Left renal cortex interstitium (tissue), 4 donors: ENCODE results near the gene TBC1D16. TPM values are rescaled to one million over a fixed set of nuclear protein-coding genes. Genes with fewer than 3 reads are reported as not detected.

Experiments used
- DNase-seq, 4 donors: peaks; one replicate each; pipeline ENCODE4 v3.0.0-alpha.2; 2013; ENCODE audit warnings: low read depth in 4 of 4, low spot score in 2 of 4, missing footprints in 1 of 4
- polyA plus RNA-seq, 4 donors: library from polyadenylated mRNA; unstranded; fragments of 120-200 nt; gene quantifications; one replicate each; pipeline ENCODE4 v1.2.1, GENCODE V29; 2013; ENCODE audit not compliant: insufficient read length in 4 of 4

TBC1D16 gene
- polyA plus RNA-seq, 4 donors = 28.0 to 37.1 (median 33.9) TPM

DNA sequence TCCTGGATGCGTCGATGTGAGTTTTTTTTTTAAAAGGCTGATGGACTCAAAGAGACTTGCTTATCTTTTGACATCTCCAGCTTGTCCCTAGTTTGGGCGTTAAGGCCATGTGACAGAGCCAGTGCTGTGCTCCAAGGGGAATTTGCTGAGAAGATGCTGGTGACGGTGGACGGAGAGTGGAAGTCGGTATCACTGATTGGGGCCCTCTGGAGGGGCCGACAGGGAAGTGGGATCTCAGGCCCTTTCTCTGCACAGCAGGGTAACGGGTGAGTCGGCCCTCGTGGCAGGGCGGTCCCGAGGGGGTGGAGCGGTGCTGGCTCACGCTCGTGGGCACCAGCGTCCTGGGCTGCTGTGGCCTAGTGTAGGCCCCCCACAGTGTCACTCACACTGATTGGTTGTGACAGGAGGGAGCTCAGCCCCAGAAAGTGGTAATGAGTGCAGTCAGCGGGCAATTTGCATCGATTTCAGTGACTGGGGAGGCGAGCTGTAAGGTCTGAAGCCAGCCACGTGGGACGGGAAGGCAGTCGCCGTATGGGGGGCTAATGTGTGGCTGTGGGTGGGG is 91.3 kb downstream of the TBC1D16 start:
- no peak for DNase-seq

DNA sequence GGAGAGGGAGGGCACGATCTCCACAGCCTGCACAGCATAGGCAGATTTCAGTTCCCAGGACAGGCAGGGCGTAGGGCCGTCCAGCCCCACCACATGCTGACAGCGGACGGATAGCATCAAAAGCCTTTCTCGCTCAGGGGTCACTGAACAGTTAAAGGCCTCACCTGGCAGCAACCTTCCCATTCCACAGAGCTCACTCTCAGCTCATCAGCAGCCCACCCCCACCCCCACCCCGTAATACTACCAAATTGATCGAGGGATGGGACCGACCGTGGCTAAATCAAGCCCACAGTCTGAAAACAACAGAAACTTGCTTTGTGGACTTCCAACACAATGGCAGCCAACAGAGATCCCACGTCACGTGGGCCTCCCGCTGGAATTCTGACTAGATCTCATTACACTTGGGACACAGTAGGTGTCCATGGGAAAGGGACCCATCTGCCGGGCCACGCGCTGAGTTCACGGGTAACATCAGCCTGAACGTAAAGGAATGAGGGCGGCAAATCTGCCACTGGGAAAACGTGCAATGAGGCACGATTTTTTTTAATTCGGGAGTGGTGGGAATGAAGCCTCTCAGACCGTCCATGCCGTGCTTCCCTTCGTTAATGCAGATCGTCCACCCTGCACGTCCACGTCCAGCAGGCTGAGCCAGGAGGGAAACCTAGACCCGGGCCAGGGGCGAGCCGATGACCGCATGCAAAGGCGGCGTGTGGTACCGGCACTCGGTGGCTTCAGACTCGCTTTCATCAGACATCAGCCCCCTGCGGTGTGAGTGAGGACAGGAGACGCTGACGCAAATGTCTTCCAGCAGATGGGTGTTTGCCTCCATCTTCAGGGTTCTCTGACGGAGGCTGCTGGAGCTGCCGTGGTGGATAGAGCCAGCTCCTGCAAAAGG is 92.1 kb downstream of the TBC1D16 start:
- DNase-seq = no peak

DNA sequence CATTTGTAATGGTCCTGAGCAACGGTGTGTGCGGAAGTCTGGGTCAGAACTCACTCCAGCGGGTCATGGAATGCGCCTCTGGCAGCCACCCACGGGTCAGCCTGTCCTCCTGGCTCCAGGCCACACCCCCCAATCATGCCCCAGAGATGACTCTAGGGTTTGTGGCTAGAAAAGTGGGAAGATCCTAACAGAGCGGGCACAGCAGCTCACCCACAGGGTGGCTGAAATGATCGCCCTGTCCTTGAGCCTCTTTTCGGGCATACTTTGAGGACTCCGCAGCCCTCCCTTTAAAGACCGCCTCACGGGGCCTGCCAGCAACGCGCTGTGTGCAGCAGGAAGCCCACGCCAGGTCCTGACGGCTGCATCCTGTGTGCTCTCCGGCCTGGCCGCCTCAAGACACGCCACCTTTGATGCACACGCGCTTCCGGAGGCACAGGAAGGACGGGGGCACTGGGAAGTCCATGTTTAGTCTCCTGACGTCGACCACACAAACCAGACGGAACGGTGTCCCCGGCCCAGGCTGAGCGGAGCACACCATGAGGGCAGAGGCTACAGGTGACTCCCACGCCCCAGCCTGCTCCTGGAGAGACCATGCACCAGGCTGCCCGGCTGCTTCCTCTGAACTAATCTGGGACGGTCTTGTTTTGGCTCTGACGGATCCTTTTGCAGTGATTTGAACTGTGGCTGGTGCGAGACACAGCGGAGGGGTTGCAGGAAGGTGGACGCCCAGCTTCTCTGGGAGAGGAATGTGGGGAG is 92.9 kb downstream of the TBC1D16 start:
- no peak for DNase-seq

DNA sequence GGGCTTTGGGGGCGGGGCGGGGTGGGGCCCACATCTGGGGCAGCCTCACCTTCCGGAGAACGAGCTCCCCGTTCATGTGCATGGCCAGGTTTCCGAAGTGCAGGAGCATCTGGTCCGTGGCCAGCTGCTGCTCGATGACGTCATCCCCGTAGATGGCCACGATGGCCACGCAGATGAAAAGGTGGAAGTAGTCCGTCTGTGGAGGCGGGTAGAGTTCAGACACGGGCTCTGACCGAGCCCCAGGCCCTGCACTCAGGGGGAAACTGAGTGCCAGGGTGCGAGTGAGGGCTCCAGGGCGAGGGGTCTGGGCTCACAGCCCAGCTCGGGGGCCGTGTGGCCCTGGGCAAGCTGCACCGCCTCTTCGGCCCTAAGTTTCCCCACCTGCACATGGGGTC is 93.7 kb downstream of the TBC1D16 start:
- DNase-seq = no peak

DNA sequence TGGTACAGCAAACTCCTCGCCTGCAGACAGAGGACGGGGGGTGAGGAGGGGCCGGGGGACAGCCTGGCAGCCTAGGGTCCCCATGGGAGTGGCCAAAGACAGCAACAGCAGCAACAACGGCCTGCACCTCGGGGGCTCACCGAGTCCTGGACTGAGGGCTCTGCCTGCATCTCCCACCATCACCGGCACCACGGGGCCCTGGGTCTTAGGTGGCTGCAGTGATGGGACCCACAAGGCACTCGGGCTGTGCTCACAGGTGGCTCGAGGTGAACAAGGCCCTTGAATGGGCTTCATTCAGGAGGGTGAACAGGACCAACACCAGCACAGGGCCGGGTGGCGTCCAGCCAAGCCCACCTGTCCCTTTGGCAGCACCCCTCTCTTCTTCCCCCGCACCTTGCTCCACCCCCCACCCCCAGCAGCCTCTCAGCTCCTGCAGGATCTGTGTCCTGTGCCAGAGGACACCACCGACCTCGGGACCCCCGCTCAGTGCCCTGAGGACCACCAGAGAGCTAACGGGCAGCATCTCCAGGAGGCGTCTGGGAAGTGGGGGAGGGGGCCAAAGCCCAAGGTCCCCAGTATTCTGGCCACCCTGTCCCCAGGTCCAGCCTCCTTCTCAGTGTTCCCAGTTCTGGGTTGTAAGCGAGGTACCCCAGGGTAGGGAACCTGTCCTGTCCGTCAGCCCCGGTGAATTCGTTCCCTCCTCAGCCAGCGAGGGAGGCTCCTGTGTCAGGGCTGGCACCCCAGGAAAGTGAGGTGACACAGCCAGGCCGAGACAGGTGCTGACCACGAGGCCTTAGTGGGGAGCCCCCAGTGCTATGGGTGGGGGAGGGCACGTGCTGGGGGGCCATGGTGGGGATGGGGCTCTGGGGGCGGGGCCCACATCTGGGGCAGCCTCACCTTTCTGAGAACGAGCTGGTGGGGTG is 94.3 kb downstream of the TBC1D16 start:
- no peak for DNase-seq

DNA sequence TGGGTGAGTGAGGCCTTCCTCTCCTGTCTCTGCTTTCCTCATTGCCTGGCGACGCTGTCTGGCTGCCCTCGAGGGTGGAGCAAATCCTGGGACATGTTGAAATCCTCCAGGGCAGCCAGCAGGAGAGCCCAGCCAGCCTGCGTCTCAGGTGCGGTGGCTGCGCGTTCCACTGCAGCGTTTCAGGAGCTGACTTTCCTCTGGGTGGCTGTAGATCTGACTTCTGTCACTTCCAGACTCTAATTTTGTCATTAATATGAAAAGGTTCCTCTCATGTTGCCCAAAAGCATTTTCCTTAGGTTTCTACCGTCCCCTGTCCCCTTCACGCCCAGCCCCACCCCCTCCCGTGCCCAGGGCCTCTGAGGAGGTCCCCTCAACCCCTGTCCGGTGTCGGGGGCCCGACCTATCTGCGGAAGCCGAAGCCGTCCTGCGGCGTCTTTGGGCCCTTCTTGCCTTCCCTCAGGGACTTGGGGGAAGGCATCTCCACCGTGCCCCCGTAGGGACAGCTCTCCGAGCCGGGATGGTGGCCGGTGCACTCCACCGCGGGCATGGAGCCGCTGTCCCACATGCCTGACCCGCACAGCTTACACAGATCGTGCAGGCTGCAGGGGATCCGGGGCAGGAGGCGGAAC is 95.1 kb downstream of the TBC1D16 start:
- DNase-seq = no peak

DNA sequence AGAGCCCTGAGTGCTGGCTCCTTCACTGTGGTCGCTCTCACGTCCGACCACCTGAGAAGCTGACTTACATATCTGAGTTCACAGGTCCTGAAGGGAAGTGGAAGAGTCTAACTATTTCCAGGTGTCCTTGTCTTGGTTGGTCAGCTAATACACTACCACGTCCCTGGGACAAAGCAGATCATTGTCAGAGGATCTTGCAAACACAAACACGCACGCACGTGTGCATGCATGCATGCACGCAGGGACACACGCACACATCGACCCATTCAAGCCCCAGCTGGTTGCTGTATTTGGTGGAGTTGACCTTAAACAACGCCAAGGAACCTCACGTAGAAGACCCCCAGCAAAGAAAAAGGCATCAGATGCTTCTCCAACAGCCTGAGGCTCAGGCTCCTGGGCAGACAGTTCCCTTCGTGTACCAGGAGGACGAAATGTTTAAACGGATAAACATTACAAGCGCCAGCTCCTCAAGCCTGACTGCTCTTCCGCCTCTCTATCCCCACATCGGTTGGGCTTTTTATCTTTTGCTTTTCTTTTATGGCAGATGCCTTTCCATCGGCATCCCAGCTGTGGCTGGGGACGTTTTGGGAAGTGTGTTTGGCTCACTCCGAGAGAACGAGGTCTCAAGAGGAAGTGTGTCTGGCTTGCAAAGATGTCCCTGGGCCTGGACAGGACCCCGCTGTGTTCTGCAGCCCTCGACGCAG is 95.8 kb downstream of the TBC1D16 start:
- no peak for DNase-seq

DNA sequence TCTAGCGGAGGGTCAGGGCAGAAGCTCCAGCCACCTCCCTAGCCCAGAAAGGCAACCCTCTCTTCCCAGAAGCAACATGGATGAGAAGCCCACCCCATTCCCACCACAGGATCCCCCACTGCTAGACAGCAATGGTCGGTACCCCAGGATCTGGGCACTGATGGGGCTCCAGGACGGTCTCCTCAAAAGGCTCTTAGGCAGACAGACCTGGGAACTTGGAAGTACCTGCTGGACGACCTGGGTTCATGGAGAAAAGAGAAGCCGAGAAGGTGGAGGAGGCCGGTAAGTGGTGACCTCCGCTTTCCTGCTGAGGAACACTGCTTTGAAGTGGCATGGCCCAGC is 96.6 kb downstream of the TBC1D16 start:
- no peak for DNase-seq

DNA sequence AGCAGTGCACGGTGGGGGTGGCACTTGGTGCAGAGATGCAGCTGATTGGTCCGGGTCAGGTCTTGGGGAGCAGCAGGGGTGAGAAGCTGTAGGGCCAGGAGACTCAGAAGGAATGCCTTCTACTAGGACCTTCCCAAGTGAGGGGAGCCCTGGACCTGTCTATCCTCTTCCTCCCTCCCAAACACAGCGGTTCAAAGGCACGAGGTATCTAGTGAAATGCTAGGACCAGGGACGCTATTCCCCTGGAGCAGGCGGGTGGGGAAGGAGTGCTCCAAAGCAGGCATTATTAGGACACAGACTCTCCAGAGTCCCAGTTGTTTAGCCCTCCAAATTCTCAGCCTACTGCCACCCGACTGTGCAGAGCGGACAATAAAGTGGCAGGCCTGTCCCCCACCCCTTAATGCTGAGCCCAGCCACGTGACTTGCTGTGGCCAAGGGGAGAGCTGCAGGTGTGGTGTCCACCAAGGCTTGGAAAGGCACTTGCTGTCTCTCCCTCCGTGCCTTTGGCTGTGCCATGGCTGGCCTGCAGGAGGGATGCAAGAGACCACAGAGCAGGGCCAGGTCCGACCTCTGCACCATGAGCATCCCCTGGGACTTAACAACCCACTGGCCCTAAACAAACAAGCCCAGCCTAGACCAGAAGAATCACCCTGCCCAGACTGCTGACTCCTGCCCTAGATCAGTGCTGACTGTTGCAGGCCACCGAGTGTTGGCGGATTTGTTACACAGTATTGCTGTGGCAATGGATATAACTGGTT is 97.2 kb downstream of the TBC1D16 start:
- no peak for DNase-seq

DNA sequence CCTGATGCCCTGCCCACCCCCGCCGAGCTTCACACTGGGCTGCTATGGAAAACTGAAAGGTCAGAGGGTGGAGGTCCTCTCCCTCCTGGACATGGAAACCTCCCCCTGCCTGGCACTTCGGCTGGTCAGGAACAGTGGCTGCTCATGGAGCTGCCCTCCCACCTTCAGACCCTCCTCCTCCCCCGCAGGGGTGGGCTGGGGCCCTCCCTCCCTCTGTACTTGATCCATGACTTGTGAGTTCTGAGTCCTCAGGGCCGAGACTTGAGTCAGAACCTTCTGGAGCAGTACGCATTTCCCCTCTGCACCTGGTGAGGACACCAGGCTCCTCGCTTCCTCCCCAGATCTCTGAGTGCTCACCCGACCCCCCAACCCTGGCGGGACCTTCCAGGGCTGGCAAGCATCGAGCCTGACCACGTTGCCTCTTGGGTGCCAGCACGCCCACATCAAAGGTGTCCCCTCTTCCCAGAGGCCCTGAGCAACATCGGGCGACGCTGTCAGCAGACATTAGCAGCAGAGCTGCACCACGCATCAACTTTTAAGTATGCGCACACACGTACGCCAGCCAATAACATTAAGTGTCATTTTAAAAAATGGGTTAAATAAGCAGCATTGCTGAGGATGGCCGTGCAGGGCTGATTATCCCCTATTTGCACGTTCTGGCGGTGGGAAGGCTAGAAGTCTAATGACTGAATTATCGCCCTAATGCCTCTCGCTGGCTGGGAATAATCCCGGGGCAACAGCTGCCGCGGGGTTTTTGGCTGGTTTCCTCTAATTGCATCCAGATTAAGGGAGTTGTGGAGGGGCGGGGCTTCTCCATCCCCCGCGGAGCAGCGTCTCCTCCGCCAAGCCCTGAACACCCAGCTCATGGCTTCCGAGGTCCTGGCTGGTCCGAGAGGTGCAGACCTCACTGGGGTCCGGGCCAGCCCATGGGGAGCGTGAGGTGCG is 98.0 kb downstream of the TBC1D16 start:
- DNase-seq = no peak

DNA sequence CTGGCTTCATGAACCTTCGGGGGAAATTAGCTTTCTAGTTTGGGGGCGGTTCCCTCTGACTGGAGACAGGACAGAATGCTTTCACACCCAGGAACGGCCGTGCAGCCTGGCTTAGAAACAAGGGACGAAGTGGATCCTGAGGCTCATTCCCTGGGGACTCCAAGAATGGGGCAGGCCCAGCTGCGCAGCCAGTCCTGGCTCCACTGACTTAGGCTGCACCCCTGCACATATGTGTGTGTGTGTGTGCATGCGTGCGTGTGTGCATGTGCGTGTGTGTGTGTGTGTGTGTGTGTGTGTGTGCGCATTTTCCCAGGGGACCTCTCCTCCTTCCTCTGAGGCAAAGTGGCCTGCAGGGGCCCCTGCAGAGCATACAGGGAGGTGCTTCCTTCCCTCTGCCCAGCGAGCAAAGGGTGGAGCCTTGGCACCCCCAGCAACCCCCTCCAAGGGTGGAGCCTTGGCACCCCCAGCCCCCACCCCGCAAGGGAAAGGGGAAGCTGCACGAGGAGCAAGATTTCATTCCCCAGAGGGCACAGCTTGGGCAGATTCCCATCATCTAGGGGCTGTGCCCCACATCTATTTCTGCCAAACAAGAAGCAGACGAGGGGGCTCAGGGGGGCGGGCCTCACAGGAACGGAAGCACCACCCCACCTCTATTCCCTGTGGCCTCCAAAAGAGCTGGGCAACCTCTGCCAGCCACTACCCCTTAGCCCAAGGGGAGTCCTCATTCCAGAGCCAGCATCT is 98.9 kb downstream of the TBC1D16 start:
- DNase-seq = no peak

DNA sequence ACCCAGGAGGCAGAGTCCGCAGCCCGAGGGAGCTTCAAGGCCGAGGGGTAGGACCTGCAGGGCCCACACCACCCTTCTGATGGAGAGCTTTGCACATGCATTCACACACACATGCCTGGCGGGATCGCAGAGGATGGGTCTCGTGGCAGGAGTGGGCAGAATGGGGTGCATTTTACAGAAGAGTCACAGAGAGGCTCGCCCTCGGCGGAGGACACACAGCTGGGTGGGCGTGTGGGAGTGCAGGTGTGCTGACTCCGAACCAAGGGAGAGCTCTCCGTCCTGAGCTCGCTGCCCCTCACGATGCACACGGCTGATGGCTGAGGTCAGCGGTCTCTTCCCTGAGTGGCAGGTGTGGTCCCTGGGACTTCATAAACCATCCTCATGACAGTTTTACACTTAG is 99.6 kb downstream of the TBC1D16 start:
- no peak for DNase-seq

DNA sequence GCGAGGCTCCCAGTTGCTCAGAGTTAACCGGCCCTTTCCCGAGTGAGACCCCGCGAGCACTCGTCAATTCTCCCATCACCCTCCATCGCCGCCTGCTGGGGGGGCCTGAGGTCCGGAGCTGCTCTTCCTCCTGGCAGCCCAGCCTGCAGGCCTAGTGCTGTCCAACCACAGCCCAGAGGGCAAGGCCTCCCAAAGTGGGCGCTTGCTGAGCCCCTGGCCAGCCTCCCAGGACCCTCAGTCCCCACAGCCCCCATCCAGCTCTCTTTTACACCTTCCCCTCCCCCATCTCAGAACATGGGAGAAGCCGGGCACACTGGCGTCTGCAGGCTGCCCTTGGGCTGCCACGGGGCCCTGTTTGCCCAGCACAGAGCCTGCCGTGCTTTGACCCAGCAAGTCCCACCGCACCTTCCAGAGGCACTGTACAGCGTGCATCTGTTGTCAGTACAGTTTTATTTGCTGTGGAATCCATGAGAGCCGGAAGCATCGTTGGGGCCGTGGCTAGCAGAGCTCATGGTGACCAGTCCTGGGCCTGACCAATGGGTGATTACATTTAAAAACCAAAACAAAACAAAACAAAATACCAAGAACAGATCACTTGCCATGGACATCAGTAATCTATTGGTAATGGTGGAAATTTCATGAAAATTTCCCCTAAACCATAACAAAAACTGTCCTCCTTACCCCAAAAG is 100.3 kb downstream of the TBC1D16 start:
- DNase-seq = no peak

DNA sequence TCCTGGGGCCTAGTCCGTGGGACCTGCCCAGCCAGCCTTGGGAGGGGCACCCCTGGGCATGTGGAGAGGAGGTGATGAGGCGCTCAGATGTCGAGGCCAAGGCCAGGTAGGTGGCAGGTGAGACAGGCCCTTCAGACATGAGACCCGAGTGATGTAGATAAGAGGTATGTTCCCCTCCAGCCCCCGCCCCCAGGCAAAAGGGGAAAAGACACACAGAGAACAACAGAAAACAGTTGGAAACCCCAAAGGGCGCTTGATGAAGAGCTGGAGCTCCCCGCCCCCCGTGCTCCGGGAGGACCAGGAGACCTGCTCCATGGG is 101.1 kb downstream of the TBC1D16 start:
- DNase-seq = no peak

DNA sequence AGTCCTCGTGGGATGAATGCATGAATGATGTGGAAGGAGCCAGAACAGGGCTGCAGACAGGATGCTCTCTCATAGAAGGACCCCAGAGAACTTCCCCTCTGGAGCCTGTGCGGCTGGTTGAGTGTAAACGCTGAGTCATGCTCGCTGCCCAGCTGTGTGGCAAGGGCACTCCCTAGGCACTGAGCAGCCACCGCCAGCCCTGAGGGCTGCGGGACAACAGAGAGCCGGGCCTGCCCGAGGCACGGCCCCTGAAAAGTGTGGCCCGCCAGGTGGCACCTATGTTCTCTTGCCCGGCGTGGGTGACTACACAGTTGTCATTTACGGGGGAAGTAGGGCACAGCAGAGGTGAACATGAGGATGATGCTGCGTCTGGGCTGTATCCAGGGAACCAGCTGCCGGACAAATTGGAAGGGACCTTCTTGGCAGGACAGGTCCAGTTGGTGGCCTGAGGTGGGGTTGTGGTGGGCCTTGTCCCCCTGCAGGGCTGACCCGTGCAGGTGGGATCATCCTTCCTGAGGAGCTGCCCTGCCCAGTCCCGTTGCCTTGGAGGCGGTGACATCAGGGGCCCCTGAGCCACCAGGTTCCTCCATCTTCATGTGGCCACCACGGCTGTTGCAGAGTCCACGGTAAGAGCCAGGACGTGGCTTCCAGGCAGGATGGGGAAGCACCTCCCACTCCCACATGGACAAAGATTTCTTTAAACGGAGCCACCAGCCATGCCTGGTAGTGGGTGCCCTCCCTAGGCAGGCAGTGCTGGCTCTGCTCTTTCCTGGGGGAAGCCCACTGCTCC is 101.6 kb downstream of the TBC1D16 start:
- DNase-seq = no peak
